C4-2B (cell line): ENCODE measurements around the gene KLHL21.

Experiments
- CTCF ChIP-seq: fragments of 450-650 bp; conservative IDR thresholded peaks from 2 replicates; pipeline ENCODE4 v1.5.1; 2017; ENCODE audit warnings: mild to moderate bottlenecking
- ZFX ChIP-seq: fragments of 450-650 bp; IDR thresholded peaks from 2 replicates; pipeline ENCODE4 v1.6.1; 2017

GRCh38 chr1:6587261-6588005, 15.2 kb downstream of the KLHL21 start:
- TF ChIP-seq CTCF (no peak), ZFX (no peak)
